ENCODE measurements around the gene ABCC2.

GRCh38 chr10:99849536-99849935 is 67.1 kb downstream of the ABCC2 start:
- TF ChIP-seq CTCF (IDR thresholded peaks at IDR 0.05) (no peak), POLR2A (IDR thresholded peaks at IDR 0.05) (no peak)
